Cardiac fibroblast (primary cell): ENCODE data around the gene USP24.
"Not testable (repeated sequence)": the region's sequence is repeated elsewhere in the genome, so short reads cannot be mapped to it uniquely, and the experiment has no call there.

Experiments
- DNase-seq, 2 donors: peaks; one replicate each; pipeline versions ENCODE4 v3.0.0 to v3.0.0-alpha.2; 2010; ENCODE audit warnings: low read depth in 2 of 2
- H3K4me3 ChIP-seq, 2 donors: replicated peaks in 1 of 2; 1 replicate in 1 of 2; 2 replicates in 1 of 2; pipeline ENCODE4 v1.5.1; 2011; ENCODE audit warnings: low read depth in 2 of 2, low read length in 2 of 2, mild to moderate bottlenecking in 2 of 2, moderate library complexity in 1 of 2
- TF ChIP-seq, protein P1 (sequence below): IDR thresholded peaks from one replicate; pipeline ENCODE4 v1.5.1; 2011; ENCODE audit warnings: low read depth, mild to moderate bottlenecking, low read length, inconsistent platforms

USP24 gene

DNA sequence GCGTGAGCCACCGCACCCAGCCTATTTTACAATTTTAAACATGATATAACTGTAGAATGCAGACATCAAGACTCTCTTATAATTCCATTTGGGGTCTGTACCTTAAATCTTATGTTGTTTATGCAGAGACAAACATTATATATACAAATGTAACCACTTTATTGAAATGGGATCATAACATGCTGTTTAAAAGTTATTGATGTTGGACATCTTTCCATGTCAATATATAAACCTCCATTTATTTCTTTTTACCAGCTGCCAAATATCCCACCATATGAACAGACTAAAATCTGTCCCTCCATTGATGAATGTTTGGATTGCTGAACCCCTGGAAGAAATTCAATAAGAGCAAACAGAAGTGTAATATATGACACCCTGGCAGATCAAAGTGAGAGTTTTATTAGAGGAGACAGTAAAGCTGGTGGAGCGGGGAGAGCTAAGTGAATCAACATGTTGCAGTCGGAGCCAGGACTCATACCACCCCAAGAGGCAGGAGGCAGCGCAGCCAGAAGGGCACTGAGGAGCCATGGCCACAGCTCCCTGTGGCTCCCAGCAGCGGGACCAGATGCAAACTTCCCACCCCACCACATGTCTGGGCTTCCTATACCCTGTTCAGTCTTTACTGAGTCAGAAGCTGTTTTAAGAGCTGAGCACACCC lies 180.6 kb downstream of the USP24 start:
- DNase-seq = no peak
- TF ChIP-seq, protein P1, sequence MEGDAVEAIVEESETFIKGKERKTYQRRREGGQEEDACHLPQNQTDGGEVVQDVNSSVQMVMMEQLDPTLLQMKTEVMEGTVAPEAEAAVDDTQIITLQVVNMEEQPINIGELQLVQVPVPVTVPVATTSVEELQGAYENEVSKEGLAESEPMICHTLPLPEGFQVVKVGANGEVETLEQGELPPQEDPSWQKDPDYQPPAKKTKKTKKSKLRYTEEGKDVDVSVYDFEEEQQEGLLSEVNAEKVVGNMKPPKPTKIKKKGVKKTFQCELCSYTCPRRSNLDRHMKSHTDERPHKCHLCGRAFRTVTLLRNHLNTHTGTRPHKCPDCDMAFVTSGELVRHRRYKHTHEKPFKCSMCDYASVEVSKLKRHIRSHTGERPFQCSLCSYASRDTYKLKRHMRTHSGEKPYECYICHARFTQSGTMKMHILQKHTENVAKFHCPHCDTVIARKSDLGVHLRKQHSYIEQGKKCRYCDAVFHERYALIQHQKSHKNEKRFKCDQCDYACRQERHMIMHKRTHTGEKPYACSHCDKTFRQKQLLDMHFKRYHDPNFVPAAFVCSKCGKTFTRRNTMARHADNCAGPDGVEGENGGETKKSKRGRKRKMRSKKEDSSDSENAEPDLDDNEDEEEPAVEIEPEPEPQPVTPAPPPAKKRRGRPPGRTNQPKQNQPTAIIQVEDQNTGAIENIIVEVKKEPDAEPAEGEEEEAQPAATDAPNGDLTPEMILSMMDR = no peak
- H3K4me3 ChIP-seq = no peak overlapping the region

DNA sequence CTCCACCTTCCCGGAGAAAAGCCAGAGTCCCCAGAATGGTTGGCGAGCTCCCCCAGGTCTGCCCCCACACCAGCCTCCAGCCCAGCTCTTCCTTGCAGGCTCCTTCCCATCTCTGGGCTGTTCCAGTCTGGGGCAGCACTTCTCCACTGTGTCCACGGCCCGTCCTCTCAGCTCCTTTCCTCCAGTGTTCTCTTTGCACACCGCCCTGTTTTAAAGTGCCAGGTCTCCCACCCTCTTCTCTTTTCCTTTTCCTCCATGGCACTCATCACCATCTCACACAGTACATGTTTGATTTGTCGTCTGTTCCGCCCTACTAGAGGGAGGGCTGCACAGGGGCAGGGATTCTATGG lies 181.9 kb downstream of the USP24 start:
- DNase-seq = no peak
- H3K4me3 ChIP-seq = no peak overlapping the region
- TF ChIP-seq, protein P1 = no peak

DNA sequence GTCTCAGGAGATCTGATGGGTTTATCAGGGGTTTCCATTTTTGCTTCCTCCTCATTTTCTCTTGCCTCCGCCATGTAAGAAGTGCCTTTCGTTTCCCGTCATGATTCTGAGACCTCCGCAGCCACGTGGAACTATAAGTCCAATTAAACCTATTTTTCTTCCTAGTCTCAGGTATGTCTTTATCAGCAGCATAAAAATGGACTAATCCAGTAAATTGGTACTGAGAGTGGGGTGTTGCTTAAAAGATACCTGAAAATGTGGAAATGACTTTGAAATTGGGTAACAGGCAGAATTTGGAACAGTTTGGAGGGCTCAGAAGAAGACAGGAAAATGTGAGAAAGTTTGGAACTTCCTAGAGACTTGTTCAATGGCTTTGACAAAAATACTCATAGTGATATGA lies 184.1 kb downstream of the USP24 start:
- H3K4me3 ChIP-seq, DNase-seq: not testable (repeated sequence)

DNA sequence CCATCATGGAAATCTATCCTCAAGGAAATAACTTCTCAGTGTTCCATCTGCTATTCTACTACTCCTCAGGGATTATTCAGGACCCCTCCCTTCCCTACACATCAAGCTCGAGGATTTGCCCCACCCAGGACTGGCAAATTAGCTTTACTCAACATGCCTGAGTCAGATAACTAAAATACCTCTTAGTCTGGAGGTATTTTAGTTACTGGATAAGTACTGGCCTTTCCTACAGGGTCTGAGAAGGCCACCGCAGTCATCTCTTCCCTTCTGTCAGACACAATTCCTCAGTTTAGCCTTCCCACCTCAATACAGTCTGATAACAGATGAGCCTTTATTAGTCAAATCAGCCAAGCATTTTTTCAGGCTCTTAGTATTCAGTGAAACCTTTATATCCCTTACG lies 188.5 kb downstream of the USP24 start:
- not testable (repeated sequence) for H3K4me3 ChIP-seq, DNase-seq

DNA sequence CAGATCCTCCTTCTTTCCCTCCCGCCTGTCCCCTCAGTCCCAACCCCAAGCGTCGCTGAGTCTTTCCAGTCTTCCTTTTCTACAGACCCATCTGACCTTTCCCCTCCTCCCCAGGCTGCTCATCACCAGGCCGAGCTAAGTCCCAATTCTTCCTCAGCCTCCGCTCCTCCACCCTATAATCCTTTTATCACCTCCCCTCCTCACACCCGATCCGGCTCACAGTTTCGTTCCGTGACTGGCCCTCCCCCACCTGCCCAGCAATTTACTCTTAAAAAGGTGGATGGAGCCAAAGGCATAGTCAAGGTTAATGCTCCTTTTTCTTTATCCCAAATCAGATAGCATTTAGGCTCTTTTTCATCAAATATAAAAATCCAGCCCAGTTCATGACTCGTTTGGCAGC lies 191.0 kb downstream of the USP24 start:
- not testable (repeated sequence) for DNase-seq, H3K4me3 ChIP-seq

DNA sequence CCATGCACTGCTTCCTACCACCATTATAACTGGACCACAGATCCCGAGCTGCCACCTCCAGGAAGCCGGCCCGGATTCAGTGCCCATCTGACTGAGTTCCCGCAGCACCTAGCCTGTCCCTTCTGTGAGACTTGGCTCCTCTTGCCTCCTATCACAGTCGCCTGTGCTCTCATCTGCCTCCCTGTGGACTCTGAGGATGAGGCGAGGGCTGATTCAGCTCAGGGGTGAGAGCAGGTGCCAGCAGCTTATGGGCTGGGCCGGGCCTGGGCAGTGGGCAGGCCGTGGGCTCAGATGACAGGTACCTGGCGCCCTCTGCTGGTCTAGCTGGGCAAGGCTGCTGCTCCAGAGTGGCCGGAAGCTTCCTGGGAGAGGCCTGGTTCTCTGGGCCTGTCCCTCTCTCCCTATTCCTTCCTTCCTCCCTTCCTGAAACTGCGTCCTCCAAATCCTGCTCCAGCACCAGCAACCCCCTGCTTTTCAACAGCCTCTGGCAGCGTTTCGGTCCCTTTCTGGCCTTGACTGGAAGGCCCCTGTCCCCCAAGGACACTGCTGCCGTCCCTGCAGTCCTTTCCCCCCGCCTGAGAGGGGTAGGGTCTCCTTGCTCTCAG lies 193.1 kb downstream of the USP24 start:
- H3K4me3 ChIP-seq = no peak overlapping the region
- DNase-seq = peak; percentile 88 to 91
- TF ChIP-seq, protein P1 = peak; percentile 98

DNA sequence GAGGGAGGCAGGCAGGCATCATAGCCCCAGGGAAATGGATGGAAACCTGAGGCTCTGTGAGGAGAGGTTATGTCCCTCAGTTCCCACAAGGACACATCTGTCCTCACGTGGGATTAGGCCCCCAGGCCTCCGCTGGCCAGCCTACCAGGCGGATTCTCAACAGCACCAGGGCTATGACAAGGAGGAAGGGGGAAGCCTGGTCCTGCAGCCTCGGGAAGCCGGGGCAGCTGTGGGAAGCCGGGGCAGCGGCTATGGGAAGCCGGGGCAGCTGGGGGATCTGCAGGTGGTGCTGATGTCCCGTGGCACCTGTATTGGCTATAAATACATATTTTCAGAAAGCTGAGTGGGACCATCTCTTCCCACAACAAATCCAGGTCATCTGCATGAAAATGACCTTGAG lies 196.8 kb downstream of the USP24 start:
- no peak overlapping the region for H3K4me3 ChIP-seq
- TF ChIP-seq, protein P1 = no peak

More for the DNA sequence above, 196.8 kb downstream of the USP24 start:
- DNase-seq = no peak
